Measurements from ENCODE around the gene PRKN. TPM values are rescaled to one million over a fixed set of nuclear protein-coding genes. Genes with fewer than 3 reads are reported as not detected.

The PRKN gene
- total RNA-seq, 4 donors from 2014 or later, result 5.5 to 17.9 (median 6.8) TPM

DNA sequence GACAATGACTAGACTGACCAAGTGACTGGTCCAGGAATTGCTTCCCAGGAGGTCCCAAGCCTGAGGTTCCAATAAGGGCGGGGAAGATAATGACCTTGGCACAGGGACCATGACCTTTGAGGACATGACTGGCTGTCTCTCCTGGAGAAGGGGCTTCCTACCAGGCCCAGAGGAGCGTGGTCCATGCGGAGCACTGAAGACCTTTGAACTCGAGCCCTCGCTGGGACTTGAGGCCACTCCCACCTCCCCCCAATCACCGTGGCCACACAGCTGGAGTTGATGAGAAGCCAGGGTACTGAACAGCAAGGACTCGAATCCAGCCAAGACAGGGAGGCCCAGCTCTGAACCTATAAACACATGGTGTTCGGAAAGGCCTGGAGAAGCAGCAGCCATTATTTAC is 677.0 kb downstream of the PRKN start:
- Histone ChIP-seq H3K36me3 (peaks cover 0 to 14% (median 0%) of the 10 kb centered on the region in 3 donors), H3K9me3 (no peaks in the 10 kb centered on the region), H3K4me3 (no peak overlapping the region), H3K27me3 (no peaks in the 10 kb centered on the region), H3K4me1 (no peaks in the 10 kb centered on the region), H3K27ac (no peak overlapping the region)
- DNase-seq (ENCODE audit: low spot score in 2 of 2), result no peak
- 91 to 93% methylated on average over 8 of the region's 8 CpGs for WGBS, 2 donors
- TF ChIP-seq POLR2A (IDR thresholded peaks at IDR 0.05), result no peak
- TF ChIP-seq, protein P1, sequence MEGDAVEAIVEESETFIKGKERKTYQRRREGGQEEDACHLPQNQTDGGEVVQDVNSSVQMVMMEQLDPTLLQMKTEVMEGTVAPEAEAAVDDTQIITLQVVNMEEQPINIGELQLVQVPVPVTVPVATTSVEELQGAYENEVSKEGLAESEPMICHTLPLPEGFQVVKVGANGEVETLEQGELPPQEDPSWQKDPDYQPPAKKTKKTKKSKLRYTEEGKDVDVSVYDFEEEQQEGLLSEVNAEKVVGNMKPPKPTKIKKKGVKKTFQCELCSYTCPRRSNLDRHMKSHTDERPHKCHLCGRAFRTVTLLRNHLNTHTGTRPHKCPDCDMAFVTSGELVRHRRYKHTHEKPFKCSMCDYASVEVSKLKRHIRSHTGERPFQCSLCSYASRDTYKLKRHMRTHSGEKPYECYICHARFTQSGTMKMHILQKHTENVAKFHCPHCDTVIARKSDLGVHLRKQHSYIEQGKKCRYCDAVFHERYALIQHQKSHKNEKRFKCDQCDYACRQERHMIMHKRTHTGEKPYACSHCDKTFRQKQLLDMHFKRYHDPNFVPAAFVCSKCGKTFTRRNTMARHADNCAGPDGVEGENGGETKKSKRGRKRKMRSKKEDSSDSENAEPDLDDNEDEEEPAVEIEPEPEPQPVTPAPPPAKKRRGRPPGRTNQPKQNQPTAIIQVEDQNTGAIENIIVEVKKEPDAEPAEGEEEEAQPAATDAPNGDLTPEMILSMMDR (IDR thresholded peaks at IDR 0.05), result no peak
- TF ChIP-seq EP300 (IDR thresholded peaks at IDR 0.05), result no peak

DNA sequence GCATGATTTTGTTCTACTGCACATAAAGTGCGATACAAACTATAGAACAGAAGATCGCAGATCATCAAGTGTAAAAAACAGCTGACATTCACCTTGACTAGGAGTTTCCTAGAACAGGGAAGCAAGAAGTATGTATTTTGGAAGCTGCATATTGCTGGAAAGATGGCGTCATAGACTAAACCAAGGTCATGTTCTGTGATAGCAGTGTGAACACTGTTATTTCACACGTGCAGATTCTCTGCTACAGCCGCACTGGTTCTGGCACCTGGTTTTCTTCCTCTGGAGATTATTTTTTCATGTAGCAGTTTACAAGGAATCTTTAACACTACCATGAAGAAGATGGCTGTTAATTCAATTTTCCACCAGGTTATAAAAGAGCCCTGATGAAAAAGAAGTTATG is 681.2 kb downstream of the PRKN start:
- DNase-seq (ENCODE audit: low spot score in 2 of 2), result no peak
- H3K4me3 ChIP-seq, result no peak overlapping the region
- no peak for TF ChIP-seq POLR2A (IDR thresholded peaks at IDR 0.05)
- no peaks in the 10 kb centered on the region for H3K4me1 ChIP-seq
- 91 to 93% methylated on average over 5 of the region's 5 CpGs for WGBS, 2 donors
- H3K27ac ChIP-seq, result no peak overlapping the region
- H3K9me3 ChIP-seq, result no peaks in the 10 kb centered on the region
- peaks cover 0 to 9% (median 0%) of the 10 kb centered on the region in 3 donors for H3K36me3 ChIP-seq
- no peaks in the 10 kb centered on the region for H3K27me3 ChIP-seq

DNA sequence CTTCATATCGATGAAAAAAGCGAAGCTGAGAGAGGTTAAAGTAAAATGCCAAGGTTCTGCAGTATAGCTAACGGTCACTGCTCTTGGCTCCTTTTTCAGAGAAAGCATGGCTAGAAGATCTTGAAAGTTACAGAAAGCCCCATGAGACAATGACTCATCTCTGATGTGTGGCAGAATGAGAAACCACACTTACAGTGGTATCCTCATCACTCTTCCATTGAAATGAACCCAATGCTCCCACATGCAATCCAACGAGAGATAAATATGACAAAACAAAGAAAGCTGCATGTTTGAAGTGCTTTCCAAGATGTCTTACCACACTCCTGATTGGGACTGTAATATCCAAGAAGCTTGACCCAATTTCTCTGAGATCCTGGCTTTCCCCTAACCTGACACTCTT is 694.9 kb downstream of the PRKN start:
- H3K27ac ChIP-seq, result no peak overlapping the region
- no peaks in the 10 kb centered on the region for H3K36me3 ChIP-seq
- H3K9me3 ChIP-seq, result no peaks in the 10 kb centered on the region
- H3K4me1 ChIP-seq, result no peaks in the 10 kb centered on the region
- H3K27me3 ChIP-seq, result no peaks in the 10 kb centered on the region
- no peak overlapping the region for H3K4me3 ChIP-seq
- 82 to 86% methylated on average over 4 of the region's 4 CpGs for WGBS, 2 donors
- DNase-seq (ENCODE audit: low spot score in 2 of 2), result no peak
- no peak for TF ChIP-seq EP300 (IDR thresholded peaks at IDR 0.05)
- TF ChIP-seq, protein P1 (IDR thresholded peaks at IDR 0.05), result no peak
- no peak for TF ChIP-seq POLR2A (IDR thresholded peaks at IDR 0.05)

DNA sequence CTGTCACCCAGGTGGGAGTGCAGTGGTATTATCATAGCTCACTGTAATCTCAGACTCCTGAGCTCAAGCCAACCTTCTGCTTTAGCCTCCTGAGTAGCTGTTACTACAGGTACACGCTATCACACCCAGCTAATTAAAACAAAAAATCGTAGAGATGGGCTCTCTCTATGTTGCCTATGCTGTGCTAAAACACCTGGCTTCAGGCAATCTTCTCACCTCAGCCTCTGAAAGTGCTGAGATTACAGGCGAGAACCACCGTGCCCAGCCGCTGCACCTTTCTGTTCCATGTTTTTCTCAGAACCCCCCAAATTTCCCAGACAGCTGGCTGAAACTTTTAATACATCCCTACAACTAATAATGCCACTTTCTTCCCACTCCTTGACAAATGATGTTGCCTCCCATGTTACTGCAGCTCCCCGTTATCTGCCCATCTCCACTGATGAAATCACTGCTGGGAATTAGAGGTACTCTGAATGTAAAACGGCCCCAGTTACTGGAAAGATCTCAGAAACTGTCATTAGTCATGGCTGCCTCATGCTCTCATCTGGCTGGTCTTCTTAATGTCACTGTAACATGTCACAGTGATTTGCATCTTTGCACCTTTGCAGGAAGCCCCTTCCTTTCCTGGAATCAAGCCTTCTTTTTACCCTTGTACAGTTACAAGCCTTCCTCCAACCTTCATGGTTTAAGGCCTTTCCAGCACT is 697.5 kb downstream of the PRKN start:
- TF ChIP-seq, protein P1 (IDR thresholded peaks at IDR 0.05), result no peak
- TF ChIP-seq EP300 (IDR thresholded peaks at IDR 0.05) (no peak), POLR2A (IDR thresholded peaks at IDR 0.05) (no peak)
- H3K4me3 ChIP-seq, result no peak overlapping the region
- H3K27me3 ChIP-seq, result no peaks in the 10 kb centered on the region
- H3K27ac ChIP-seq, result no peak overlapping the region
- no peaks in the 10 kb centered on the region for H3K4me1 ChIP-seq
- 80 to 90% methylated on average over 7 of the region's 7 CpGs for WGBS, 2 donors
- no peaks in the 10 kb centered on the region for H3K36me3 ChIP-seq
- no peaks in the 10 kb centered on the region for H3K9me3 ChIP-seq
- DNase-seq (ENCODE audit: low spot score in 2 of 2), result no peak

DNA sequence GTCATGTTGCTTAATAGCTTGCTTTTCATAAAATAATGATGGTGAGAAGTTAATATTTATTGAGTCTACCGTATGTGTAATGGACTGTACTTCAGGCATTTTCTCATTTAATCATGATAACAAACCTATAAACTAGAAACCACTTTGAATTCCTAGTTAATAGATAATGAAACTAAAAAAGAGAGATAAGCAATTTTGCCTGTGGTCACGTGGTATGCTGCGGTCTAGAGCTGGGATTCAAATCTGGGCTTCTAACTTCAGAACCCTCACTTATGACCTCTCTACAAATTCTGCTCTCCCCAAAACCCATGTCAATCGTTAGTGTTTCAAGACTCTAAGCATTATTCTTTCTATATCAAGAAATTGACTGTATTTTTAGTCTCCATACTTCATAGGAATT is 700.7 kb downstream of the PRKN start:
- no peak for TF ChIP-seq POLR2A (IDR thresholded peaks at IDR 0.05)
- TF ChIP-seq EP300 (IDR thresholded peaks at IDR 0.05), result no peak
- TF ChIP-seq, protein P1 (IDR thresholded peaks at IDR 0.05), result no peak
- H3K36me3 ChIP-seq, result no peaks in the 10 kb centered on the region
- H3K9me3 ChIP-seq, result peaks cover 0 to 3% (median 0%) of the 10 kb centered on the region in 4 donors
- no peak for DNase-seq (ENCODE audit: low spot score in 2 of 2)
- no peaks in the 10 kb centered on the region for H3K27me3 ChIP-seq
- no peaks in the 10 kb centered on the region for H3K4me1 ChIP-seq
- no peak overlapping the region for H3K27ac ChIP-seq
- H3K4me3 ChIP-seq, result no peak overlapping the region
- WGBS, 2 donors, result 74% methylated on average over 4 of the region's 4 CpGs

Measured in tibial nerve (tissue), 4 donors.